Measurements from ENCODE around the gene FBLN1. TPM values are rescaled to one million over a fixed set of nuclear protein-coding genes. Genes with fewer than 3 reads are reported as not detected.
A peak's percentile ranks its signal among the peaks of the same experiment; 100 is the strongest.
"Not testable (repeated sequence)": the region's sequence is repeated elsewhere in the genome, so short reads cannot be mapped to it uniquely, and the experiment has no call there.

The FBLN1 gene
- 70.1 TPM for total RNA-seq
- long read RNA-seq, transcript FBLN1-202 (17 exons, 2,896 nt): major isoform, 28 of 69 reads
- long read RNA-seq, transcript FBLN1-201 (15 exons, 2,251 nt): minor isoform, 16 of 69 reads
- long read RNA-seq, partial matches to known transcripts: 24 of 69 reads
- long read RNA-seq, other reads (novel, unspliced or antisense): 1 of 69 reads

- intact Hi-C loops (cut with DNase I): no loop called here
- no peak for DNase-seq (ENCODE audit: low spot score)
Measured at GRCh38 chr22:45502215-45503049, at the start of gene FBLN1. Gene FBLN1, plus strand, starts transcription at chr22:45502883. Its CDS starts 103 bp downstream, at chr22:45502986.

GRCh38 chr22:45453764-45454163 lies 48.9 kb upstream of the FBLN1 start:
- intact Hi-C loops (cut with DNase I): loop anchor here (5.0 kb wide), 1 partner anchor 59 kb away; no protein-coding TSS in a partner anchor
- no peak for DNase-seq (ENCODE audit: low spot score)

GRCh38 chr22:45454275-45454674 lies 48.4 kb upstream of the FBLN1 start:
- intact Hi-C loops (cut with DNase I): loop anchor here (5.0 kb wide), 1 partner anchor 58 kb away; no protein-coding TSS in a partner anchor
- no peak for DNase-seq (ENCODE audit: low spot score)

- intact Hi-C loops (cut with DNase I): no loop called here
- DNase-seq (ENCODE audit: low spot score): no peak
Measured at GRCh38 chr22:45455212-45455611, 47.5 kb upstream of the FBLN1 start.

GRCh38 chr22:45455621-45456020 lies 47.1 kb upstream of the FBLN1 start:
- intact Hi-C loops (cut with DNase I): no loop called here
- DNase-seq (ENCODE audit: low spot score): no peak

- no peak for DNase-seq (ENCODE audit: low spot score)
- intact Hi-C loops (cut with DNase I): no loop called here
Measured at GRCh38 chr22:45456811-45457210, 45.9 kb upstream of the FBLN1 start.

- intact Hi-C loops (cut with DNase I): no loop called here
- DNase-seq (ENCODE audit: low spot score): no peak
Measured at GRCh38 chr22:45458532-45458931, 44.2 kb upstream of the FBLN1 start.

GRCh38 chr22:45459235-45459634 lies 43.4 kb upstream of the FBLN1 start:
- intact Hi-C loops (cut with DNase I): no loop called here
- no peak for DNase-seq (ENCODE audit: low spot score)

- intact Hi-C loops (cut with DNase I): no loop called here
- DNase-seq (ENCODE audit: low spot score): no peak
Measured at GRCh38 chr22:45460288-45461109, 42.2 kb upstream of the FBLN1 start.

- no peak for DNase-seq (ENCODE audit: low spot score)
- intact Hi-C loops (cut with DNase I): no loop called here
Measured at GRCh38 chr22:45462034-45462655, 40.5 kb upstream of the FBLN1 start.

GRCh38 chr22:45463691-45464090 lies 39.0 kb upstream of the FBLN1 start:
- intact Hi-C loops (cut with DNase I); DNase-seq (ENCODE audit: low spot score): not testable (repeated sequence)

- DNase-seq (ENCODE audit: low spot score): no peak
- intact Hi-C loops (cut with DNase I): no loop called here
Measured at GRCh38 chr22:45465633-45466032, 37.0 kb upstream of the FBLN1 start.

GRCh38 chr22:45468872-45469271 lies 33.8 kb upstream of the FBLN1 start:
- no peak for DNase-seq (ENCODE audit: low spot score)
- intact Hi-C loops (cut with DNase I): no loop called here

- no peak for DNase-seq (ENCODE audit: low spot score)
- intact Hi-C loops (cut with DNase I): no loop called here
Measured at GRCh38 chr22:45469281-45470073, 33.2 kb upstream of the FBLN1 start.

- DNase-seq (ENCODE audit: low spot score): no peak
- intact Hi-C loops (cut with DNase I): no loop called here
Measured at GRCh38 chr22:45470871-45471270, 31.8 kb upstream of the FBLN1 start.

- intact Hi-C loops (cut with DNase I): no loop called here
- DNase-seq (ENCODE audit: low spot score): peak; percentile 3
Measured at GRCh38 chr22:45472426-45472825, 30.3 kb upstream of the FBLN1 start.

GRCh38 chr22:45473626-45474237 lies 29.0 kb upstream of the FBLN1 start:
- DNase-seq (ENCODE audit: low spot score): no peak
- intact Hi-C loops (cut with DNase I): no loop called here

GRCh38 chr22:45475063-45475747 lies 27.5 kb upstream of the FBLN1 start:
- DNase-seq (ENCODE audit: low spot score): peak; percentile 66
- intact Hi-C loops (cut with DNase I): no loop called here

Measured in cardiac septum (tissue), 1 donor.